ENCODE measurements around the gene AVPR2.

DNA sequence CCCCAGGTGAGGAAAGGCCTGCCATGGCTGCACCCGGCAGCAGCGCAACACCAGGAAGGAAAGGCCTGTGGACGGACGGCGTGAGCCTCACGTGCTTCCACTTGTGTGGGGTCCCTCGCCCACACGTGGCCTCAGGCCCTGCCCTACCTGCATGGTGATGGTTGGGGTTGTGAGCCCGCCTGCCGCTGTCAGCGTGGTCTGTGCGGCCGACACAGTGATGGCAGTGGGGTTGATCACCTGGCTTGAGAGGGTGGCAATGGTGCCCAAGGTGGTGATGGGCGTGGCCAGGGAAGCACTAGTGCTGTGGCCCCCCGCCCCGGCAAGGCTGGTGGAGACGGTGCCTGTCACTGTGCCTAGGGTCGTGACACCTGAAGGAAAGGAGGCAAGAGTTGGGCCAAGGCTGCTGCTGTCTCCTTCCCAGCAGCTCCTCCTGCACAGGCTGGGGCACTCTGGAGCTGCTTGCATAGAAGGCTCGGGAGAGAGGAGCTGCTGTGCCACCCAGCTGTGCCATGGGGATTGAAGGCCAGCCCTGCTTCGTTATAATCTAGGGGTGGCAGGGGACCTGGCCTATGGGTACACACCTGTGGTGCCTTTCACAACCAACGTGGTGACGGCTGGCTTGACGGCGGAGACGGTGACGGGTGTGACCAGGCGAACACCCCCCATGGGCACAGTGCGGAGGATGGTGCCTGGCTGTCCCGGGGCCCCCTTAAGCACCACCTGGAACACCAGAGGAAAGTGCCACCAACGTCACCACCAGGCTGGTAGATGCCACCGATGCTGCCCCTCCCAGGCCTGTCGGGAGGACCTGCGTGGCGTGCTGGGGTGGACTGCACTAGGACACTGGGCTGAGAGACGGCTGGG, 51.8 kb downstream of the AVPR2 start:
- no peak for TF ChIP-seq RFX5 (IDR thresholded peaks at IDR 0.05)
- TF ChIP-seq, protein P1, sequence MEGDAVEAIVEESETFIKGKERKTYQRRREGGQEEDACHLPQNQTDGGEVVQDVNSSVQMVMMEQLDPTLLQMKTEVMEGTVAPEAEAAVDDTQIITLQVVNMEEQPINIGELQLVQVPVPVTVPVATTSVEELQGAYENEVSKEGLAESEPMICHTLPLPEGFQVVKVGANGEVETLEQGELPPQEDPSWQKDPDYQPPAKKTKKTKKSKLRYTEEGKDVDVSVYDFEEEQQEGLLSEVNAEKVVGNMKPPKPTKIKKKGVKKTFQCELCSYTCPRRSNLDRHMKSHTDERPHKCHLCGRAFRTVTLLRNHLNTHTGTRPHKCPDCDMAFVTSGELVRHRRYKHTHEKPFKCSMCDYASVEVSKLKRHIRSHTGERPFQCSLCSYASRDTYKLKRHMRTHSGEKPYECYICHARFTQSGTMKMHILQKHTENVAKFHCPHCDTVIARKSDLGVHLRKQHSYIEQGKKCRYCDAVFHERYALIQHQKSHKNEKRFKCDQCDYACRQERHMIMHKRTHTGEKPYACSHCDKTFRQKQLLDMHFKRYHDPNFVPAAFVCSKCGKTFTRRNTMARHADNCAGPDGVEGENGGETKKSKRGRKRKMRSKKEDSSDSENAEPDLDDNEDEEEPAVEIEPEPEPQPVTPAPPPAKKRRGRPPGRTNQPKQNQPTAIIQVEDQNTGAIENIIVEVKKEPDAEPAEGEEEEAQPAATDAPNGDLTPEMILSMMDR (IDR thresholded peaks at IDR 0.05): no peak
- TF ChIP-seq ZFP36 (IDR thresholded peaks at IDR 0.05; ENCODE audit: borderline replicate concordance, partially characterized antibody): no peak
- TF ChIP-seq, protein P2, sequence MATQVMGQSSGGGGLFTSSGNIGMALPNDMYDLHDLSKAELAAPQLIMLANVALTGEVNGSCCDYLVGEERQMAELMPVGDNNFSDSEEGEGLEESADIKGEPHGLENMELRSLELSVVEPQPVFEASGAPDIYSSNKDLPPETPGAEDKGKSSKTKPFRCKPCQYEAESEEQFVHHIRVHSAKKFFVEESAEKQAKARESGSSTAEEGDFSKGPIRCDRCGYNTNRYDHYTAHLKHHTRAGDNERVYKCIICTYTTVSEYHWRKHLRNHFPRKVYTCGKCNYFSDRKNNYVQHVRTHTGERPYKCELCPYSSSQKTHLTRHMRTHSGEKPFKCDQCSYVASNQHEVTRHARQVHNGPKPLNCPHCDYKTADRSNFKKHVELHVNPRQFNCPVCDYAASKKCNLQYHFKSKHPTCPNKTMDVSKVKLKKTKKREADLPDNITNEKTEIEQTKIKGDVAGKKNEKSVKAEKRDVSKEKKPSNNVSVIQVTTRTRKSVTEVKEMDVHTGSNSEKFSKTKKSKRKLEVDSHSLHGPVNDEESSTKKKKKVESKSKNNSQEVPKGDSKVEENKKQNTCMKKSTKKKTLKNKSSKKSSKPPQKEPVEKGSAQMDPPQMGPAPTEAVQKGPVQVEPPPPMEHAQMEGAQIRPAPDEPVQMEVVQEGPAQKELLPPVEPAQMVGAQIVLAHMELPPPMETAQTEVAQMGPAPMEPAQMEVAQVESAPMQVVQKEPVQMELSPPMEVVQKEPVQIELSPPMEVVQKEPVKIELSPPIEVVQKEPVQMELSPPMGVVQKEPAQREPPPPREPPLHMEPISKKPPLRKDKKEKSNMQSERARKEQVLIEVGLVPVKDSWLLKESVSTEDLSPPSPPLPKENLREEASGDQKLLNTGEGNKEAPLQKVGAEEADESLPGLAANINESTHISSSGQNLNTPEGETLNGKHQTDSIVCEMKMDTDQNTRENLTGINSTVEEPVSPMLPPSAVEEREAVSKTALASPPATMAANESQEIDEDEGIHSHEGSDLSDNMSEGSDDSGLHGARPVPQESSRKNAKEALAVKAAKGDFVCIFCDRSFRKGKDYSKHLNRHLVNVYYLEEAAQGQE (IDR thresholded peaks at IDR 0.05): no peak
- TF ChIP-seq RARB (CRISPR knock-in tag; IDR thresholded peaks at IDR 0.05): no peak
- no peak for TF ChIP-seq RAD21 (conservative IDR thresholded peaks at IDR 0.05 in 1 of 2, IDR thresholded peaks at IDR 0.05 in 1 of 2)
- TF ChIP-seq RNF2 (IDR thresholded peaks at IDR 0.05; ENCODE audit: borderline replicate concordance, low read depth): no peak
